Suprapubic skin (tissue), 4 donors: ENCODE results near the gene PLEKHA1. TPM values are rescaled to one million over a fixed set of nuclear protein-coding genes. Genes with fewer than 3 reads are reported as not detected.
A peak's percentile ranks its signal among the peaks of the same experiment; 100 is the strongest.

ENCODE experiments used
- DNase-seq, 2 donors: peaks; one replicate each; pipeline ENCODE4 v3.0.0-alpha.2; 2019; ENCODE audit warnings: low spot score in 2 of 2
- H3K27ac ChIP-seq: fragments of 200-600 bp; sonication (generic); one replicate; pipeline ENCODE4 v1.5.1; 2019
- H3K27me3 ChIP-seq: fragments of 200-600 bp; sonication (generic); one replicate; pipeline ENCODE4 v1.5.1; 2019
- H3K36me3 ChIP-seq: fragments of 200-600 bp; sonication (generic); one replicate; pipeline ENCODE4 v1.5.1; 2019
- H3K4me1 ChIP-seq: fragments of 200-600 bp; sonication (generic); one replicate; pipeline ENCODE4 v1.5.1; 2019
- H3K4me3 ChIP-seq: fragments of 200-600 bp; sonication (generic); one replicate; pipeline ENCODE4 v1.5.1; 2019; ENCODE audit warnings: mild to moderate bottlenecking
- H3K9me3 ChIP-seq: fragments of 200-600 bp; sonication (generic); one replicate; pipeline ENCODE4 v1.5.1; 2019
- CTCF ChIP-seq, 2 donors: fragments of 200-600 bp in 1 of 2; fragments of 450-650 bp in 1 of 2; sonication (generic) in 1 of 2; IDR thresholded peaks; one replicate each; pipeline ENCODE4 v1.5.1; 2016 to 2019; ENCODE audit warnings: antibody characterized with exemption in 2 of 2, mild to moderate bottlenecking in 1 of 2, moderate library complexity in 1 of 2
- EP300 ChIP-seq: sonication (generic); formaldehyde crosslinking; IDR thresholded peaks from one replicate; pipeline ENCODE4 v1.6.1; 2017; ENCODE audit warnings: antibody characterized with exemption
- POLR2A ChIP-seq, 2 donors: fragments of 450-650 bp; IDR thresholded peaks; one replicate each; pipeline ENCODE4 v1.6.1; 2017; ENCODE audit warnings: antibody characterized with exemption in 2 of 2, mild to moderate bottlenecking in 2 of 2, moderate library complexity in 2 of 2
- POLR2AphosphoS5 ChIP-seq, 3 donors: sonication (generic); formaldehyde crosslinking; IDR thresholded peaks; one replicate each; pipeline ENCODE4 v1.6.1; 2017; ENCODE audit warnings: antibody characterized with exemption in 3 of 3
- WGBS: methylation state at CpG from one replicate; pipeline ENCODE4 v1.1.5; 2018; 5-methylcytosine and 5-hydroxymethylcytosine counted together
- total RNA-seq, 4 donors: library from RNA; depleted of rRNA; stranded (reverse); fragments of >200 nt; gene quantifications; one replicate each; pipeline ENCODE4 v1.1.0, GENCODE V29; 2016

PLEKHA1 gene
- total RNA-seq, 4 donors from 2014 or later, result 68.2 to 91.6 (median 78.8) TPM

GRCh38 chr10:122474131-122474818, 99.8 kb downstream of the PLEKHA1 start:
- WGBS, result 50% methylated on average over 14 of the region's 15 CpGs
- Histone ChIP-seq H3K9me3 (no peaks in the 10 kb centered on the region), H3K27ac (no peak overlapping the region), H3K36me3 (no peaks in the 10 kb centered on the region), H3K27me3 (no peaks in the 10 kb centered on the region), H3K4me1 (peaks cover 46% of the 10 kb centered on the region), H3K4me3 (no peak overlapping the region)
- DNase-seq, result peak in 1 of 2 donors; percentile 55
- TF ChIP-seq POLR2A (IDR thresholded peaks at IDR 0.05) (no peak), EP300 (no peak), POLR2AphosphoS5 (IDR thresholded peaks at IDR 0.05) (no peak), CTCF (IDR thresholded peaks at IDR 0.05) (no peak)

- Histone ChIP-seq H3K27ac (no peak overlapping the region), H3K4me3 (no peak overlapping the region), H3K9me3 (no peaks in the 10 kb centered on the region), H3K36me3 (no peaks in the 10 kb centered on the region), H3K4me1 (peaks cover 43% of the 10 kb centered on the region), H3K27me3 (no peaks in the 10 kb centered on the region)
- TF ChIP-seq EP300 (no peak), POLR2A (IDR thresholded peaks at IDR 0.05) (no peak), POLR2AphosphoS5 (IDR thresholded peaks at IDR 0.05) (no peak), CTCF (IDR thresholded peaks at IDR 0.05) (no peak)
- whole genome bisulfite sequencing, result 29% methylated on average over 12 of the region's 12 CpGs
- DNase-seq, result peak; percentile 81 to 84
Observed at GRCh38 chr10:122475100-122475499, 100.6 kb downstream of the PLEKHA1 start.

- 64% methylated on average over 9 of the region's 16 CpGs for WGBS
- no peak overlapping the region for H3K27ac ChIP-seq
- DNase-seq, result peak in 1 of 2 donors; percentile 59
- no peaks in the 10 kb centered on the region for H3K36me3 ChIP-seq
- TF ChIP-seq EP300 (no peak), POLR2A (IDR thresholded peaks at IDR 0.05) (no peak), CTCF (IDR thresholded peaks at IDR 0.05) (no peak), POLR2AphosphoS5 (IDR thresholded peaks at IDR 0.05) (no peak)
- peaks cover 47% of the 10 kb centered on the region for H3K4me1 ChIP-seq
- H3K27me3 ChIP-seq, result no peaks in the 10 kb centered on the region
- H3K4me3 ChIP-seq, result no peak overlapping the region
- no peaks in the 10 kb centered on the region for H3K9me3 ChIP-seq
Observed at GRCh38 chr10:122475591-122476332, 101.3 kb downstream of the PLEKHA1 start.

GRCh38 chr10:122476333-122476695, 101.8 kb downstream of the PLEKHA1 start:
- H3K36me3 ChIP-seq, result no peaks in the 10 kb centered on the region
- H3K4me3 ChIP-seq, result no peak overlapping the region
- peaks cover 47% of the 10 kb centered on the region for H3K4me1 ChIP-seq
- no peak overlapping the region for H3K27ac ChIP-seq
- no peaks in the 10 kb centered on the region for H3K9me3 ChIP-seq
- no peak for TF ChIP-seq POLR2A (IDR thresholded peaks at IDR 0.05)
- no peak for TF ChIP-seq CTCF (IDR thresholded peaks at IDR 0.05)
- no peak for TF ChIP-seq POLR2AphosphoS5 (IDR thresholded peaks at IDR 0.05)
- no peak for TF ChIP-seq EP300
- WGBS, result 35% methylated on average over 2 of the region's 6 CpGs
- no peaks in the 10 kb centered on the region for H3K27me3 ChIP-seq
- DNase-seq, result peak in 1 of 2 donors; percentile 54

DNA sequence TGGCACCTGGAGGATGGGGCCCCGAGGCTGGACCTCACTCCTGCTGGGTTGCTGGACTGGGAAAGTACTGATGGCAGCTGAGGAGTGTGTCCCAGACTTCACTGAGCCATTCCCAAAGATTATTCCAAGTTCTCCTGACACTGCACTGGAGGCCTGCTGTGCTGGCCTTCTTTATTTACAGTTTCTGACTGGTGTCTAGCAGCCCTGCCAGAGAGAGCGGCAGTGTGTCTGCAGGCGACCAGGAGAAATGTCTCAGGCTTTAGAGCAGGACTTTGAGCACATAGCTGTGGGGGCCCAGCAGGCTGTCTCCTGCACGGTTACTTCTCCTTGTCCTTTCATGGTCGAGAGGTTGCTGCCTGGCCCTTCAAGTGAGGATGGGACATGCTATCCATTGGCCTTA, 102.9 kb downstream of the PLEKHA1 start:
- no peak for TF ChIP-seq POLR2A (IDR thresholded peaks at IDR 0.05)
- no peak for TF ChIP-seq EP300
- no peak for TF ChIP-seq POLR2AphosphoS5 (IDR thresholded peaks at IDR 0.05)
- TF ChIP-seq CTCF (IDR thresholded peaks at IDR 0.05), result no peak
- Histone ChIP-seq H3K4me3 (no peak overlapping the region), H3K9me3 (no peaks in the 10 kb centered on the region), H3K36me3 (no peaks in the 10 kb centered on the region), H3K27ac (no peak overlapping the region), H3K4me1 (peaks cover 47% of the 10 kb centered on the region), H3K27me3 (no peaks in the 10 kb centered on the region)
- DNase-seq, result no peak
- WGBS, result 85% methylated on average over 5 of the region's 5 CpGs
